Activated T-helper 1 cell treated with anti-CD3 and anti-CD28 coated beads, Interleukin-2, amount 50 U/mL, for 16 hours (primary cell): ENCODE results near the gene ST6GALNAC1.
A peak's percentile ranks its signal among the peaks of the same experiment; 100 is the strongest.
"Not testable (repeated sequence)": the region's sequence is repeated elsewhere in the genome, so short reads cannot be mapped to it uniquely, and the experiment has no call there.

ENCODE experiments used
- DNase-seq, 2 donors: peaks; one replicate each; pipeline ENCODE4 v3.0.0-alpha.2; 2020; ENCODE audit warnings: low read depth in 1 of 2, low spot score in 1 of 2

The ST6GALNAC1 gene

GRCh38 chr17:76644995-76645394 is 1.4 kb upstream of the ST6GALNAC1 start:
- DNase-seq: no peak

- no peak for DNase-seq
Measured at GRCh38 chr17:76642994-76643393, 563 bp downstream of the ST6GALNAC1 start.

- DNase-seq: no peak
Measured at GRCh38 chr17:76642032-76642561, 1.5 kb downstream of the ST6GALNAC1 start.

- no peak for DNase-seq
Measured at GRCh38 chr17:76641501-76641900, 2.1 kb downstream of the ST6GALNAC1 start.

- DNase-seq: no peak
Measured at GRCh38 chr17:76640550-76641380, 2.8 kb downstream of the ST6GALNAC1 start.

GRCh38 chr17:76638263-76638662 is 5.3 kb downstream of the ST6GALNAC1 start:
- DNase-seq: no peak

- not testable (repeated sequence) for DNase-seq
Measured at GRCh38 chr17:76636486-76637206, 6.9 kb downstream of the ST6GALNAC1 start.

- DNase-seq: no peak
Measured at GRCh38 chr17:76635659-76636360, 7.7 kb downstream of the ST6GALNAC1 start.

- no peak for DNase-seq
Measured at GRCh38 chr17:76635039-76635438, 8.5 kb downstream of the ST6GALNAC1 start.

- no peak for DNase-seq
Measured at GRCh38 chr17:76633628-76634328, 9.8 kb downstream of the ST6GALNAC1 start.

GRCh38 chr17:76631821-76632565 is 11.6 kb downstream of the ST6GALNAC1 start:
- no peak for DNase-seq

GRCh38 chr17:76630151-76630550 is 13.4 kb downstream of the ST6GALNAC1 start:
- no peak for DNase-seq

- no peak for DNase-seq
Measured at GRCh38 chr17:76627510-76627909, 16.0 kb downstream of the ST6GALNAC1 start.

- no peak for DNase-seq
Measured at GRCh38 chr17:76626442-76626841, 17.1 kb downstream of the ST6GALNAC1 start.

- no peak for DNase-seq
Measured at GRCh38 chr17:76625496-76625895, 18.1 kb downstream of the ST6GALNAC1 start.

GRCh38 chr17:76623271-76624146 is 20.0 kb downstream of the ST6GALNAC1 start:
- peak; percentile 60 to 62 for DNase-seq

- DNase-seq: no peak
Measured at GRCh38 chr17:76617838-76618237, 25.7 kb downstream of the ST6GALNAC1 start.

- no peak for DNase-seq
Measured at GRCh38 chr17:76614912-76615617, 28.5 kb downstream of the ST6GALNAC1 start.
